A673 (cell line): ENCODE measurements around the gene ARHGAP26. TPM values are rescaled to one million over a fixed set of nuclear protein-coding genes. Genes with fewer than 3 reads are reported as not detected.

ENCODE experiments used
- BruUV-seq: library from RNA; stranded (reverse); fragments of 400-500 nt; replicated peaks from 2 replicates; lab custom pipeline; 2021; lab: Mats Ljungman, UMichigan
- CTCF ChIA-PET: fragments of 300-600 bp; sonication (Branson Sonifier 250); formaldehyde crosslinking; loops from one replicate; lab custom pipeline; 2022; ENCODE audit warnings: antibody characterized with exemption; lab: Charles Lee
- POLR2A ChIA-PET: fragments of 300-600 bp; sonication (Branson Sonifier 250); formaldehyde crosslinking; loops from one replicate; lab custom pipeline; 2022; ENCODE audit warnings: antibody characterized with exemption; ENCODE audit not compliant: low non-redundant PET; lab: Charles Lee
- DNase-seq: peaks from one replicate; pipeline ENCODE4 v3.0.0-alpha.2; 2015; ENCODE audit warnings: low spot score
- H3K27ac ChIP-seq: fragments of 200-600 bp; sonication (generic); 2 replicates; pipeline ENCODE4 v1.5.1; 2016; ENCODE audit warnings: mixed run types, low read depth, mild to moderate bottlenecking, mixed read lengths, antibody characterized with exemption, low read length; ENCODE audit not compliant: poor library complexity, severe bottlenecking
- H3K27me3 ChIP-seq: fragments of 200-600 bp; sonication (generic); replicated peaks from 2 replicates; pipeline ENCODE4 v1.6.1; 2017; ENCODE audit warnings: mixed run types, low read depth, mild to moderate bottlenecking, mixed read lengths, antibody characterized with exemption, low read length; ENCODE audit not compliant: insufficient read depth, poor library complexity
- H3K36me3 ChIP-seq: fragments of 200-600 bp; sonication (generic); 2 replicates; pipeline ENCODE4 v1.6.1; 2016; ENCODE audit warnings: mixed run types, mild to moderate bottlenecking, mixed read lengths, antibody characterized with exemption, low read length; ENCODE audit not compliant: insufficient read depth, poor library complexity, severe bottlenecking
- H3K4me1 ChIP-seq: fragments of 200-600 bp; sonication (generic); 2 replicates; pipeline ENCODE4 v1.6.1; 2017; ENCODE audit warnings: mixed run types, mild to moderate bottlenecking, mixed read lengths, antibody characterized with exemption, low read length; ENCODE audit not compliant: insufficient read depth, poor library complexity, severe bottlenecking
- H3K4me3 ChIP-seq: fragments of 200-600 bp; sonication (generic); 2 replicates; pipeline ENCODE4 v1.5.1; 2016; ENCODE audit warnings: low read depth, mixed run types, mild to moderate bottlenecking, mixed read lengths, low read length; ENCODE audit not compliant: poor library complexity, severe bottlenecking
- H3K9me3 ChIP-seq: fragments of 200-600 bp; sonication (generic); 2 replicates; pipeline ENCODE4 v1.6.1; 2016; ENCODE audit warnings: mixed run types, low read depth, mild to moderate bottlenecking, mixed read lengths, antibody characterized with exemption, low read length; ENCODE audit not compliant: poor library complexity, severe bottlenecking
- EZH2 ChIP-seq: fragments of 200-600 bp; sonication (generic); IDR thresholded peaks from 2 replicates; pipeline ENCODE4 v1.6.1; 2017; ENCODE audit warnings: borderline replicate concordance, low read depth, mild to moderate bottlenecking, mixed read lengths, antibody characterized with exemption, low read length; ENCODE audit not compliant: poor library complexity, severe bottlenecking
- intact Hi-C: fragments of 100-400 bp; cut with micrococcal nuclease; formaldehyde crosslinking; loops from one replicate; pipeline ENCODE4 v1.10.0; 2022; ENCODE audit not compliant: unreplicated experiment
- total RNA-seq: library from RNA; stranded (reverse); gene quantifications from 2 replicates; pipeline ENCODE4 v1.2.3, GENCODE V29; 2021
- TF ChIP-seq, protein P1 (sequence below): fragments of 300-800, 200-600 bp; sonication (generic); conservative IDR thresholded peaks from 2 replicates; pipeline ENCODE4 v1.5.1; 2017; ENCODE audit warnings: low read depth, mild to moderate bottlenecking, antibody characterized with exemption, low read length, moderate library complexity, mixed read lengths

The ARHGAP26 gene
- total RNA-seq, 1 experiment from 2014 or later, result 25.5 TPM

DNA sequence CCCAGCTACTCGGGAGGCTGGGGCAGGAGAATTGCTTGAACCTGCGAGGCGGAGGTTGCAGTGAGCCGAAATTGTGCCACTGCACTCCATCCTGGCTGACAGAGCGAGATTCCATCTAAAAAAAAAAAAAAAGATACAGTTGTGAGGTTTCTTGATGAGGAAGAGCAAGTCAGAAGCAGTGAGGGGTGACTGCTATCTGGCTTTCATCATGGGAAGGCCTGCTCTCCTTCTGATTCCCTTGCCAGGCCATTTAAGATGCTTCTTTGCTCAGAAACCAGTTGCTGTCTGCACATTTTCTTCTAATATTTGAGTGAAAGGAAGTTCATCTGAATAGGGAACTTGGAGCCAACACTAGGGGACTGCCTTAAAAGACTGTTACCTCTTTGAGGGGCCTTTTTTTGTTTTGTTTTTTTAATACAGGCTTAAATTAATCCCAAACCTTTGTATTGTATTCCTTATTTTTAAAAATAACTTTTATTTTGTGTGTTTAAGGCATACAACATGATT, 201.9 kb downstream of the ARHGAP26 start:
- Histone ChIP-seq H3K4me3 (no peak overlapping the region), H3K4me1 (peaks cover 23% of the 10 kb centered on the region), H3K27me3 (no peaks in the 10 kb centered on the region), H3K36me3 (no peaks in the 10 kb centered on the region), H3K9me3 (no peaks in the 10 kb centered on the region), H3K27ac (peak overlapping the region; percentile 40)
- POLR2A ChIA-PET, result no interaction called here
- CTCF ChIA-PET, result no interaction called here
- intact Hi-C loops, result no loop called here
- BruUV-seq, result no TSS peak
- TF ChIP-seq, protein P1, sequence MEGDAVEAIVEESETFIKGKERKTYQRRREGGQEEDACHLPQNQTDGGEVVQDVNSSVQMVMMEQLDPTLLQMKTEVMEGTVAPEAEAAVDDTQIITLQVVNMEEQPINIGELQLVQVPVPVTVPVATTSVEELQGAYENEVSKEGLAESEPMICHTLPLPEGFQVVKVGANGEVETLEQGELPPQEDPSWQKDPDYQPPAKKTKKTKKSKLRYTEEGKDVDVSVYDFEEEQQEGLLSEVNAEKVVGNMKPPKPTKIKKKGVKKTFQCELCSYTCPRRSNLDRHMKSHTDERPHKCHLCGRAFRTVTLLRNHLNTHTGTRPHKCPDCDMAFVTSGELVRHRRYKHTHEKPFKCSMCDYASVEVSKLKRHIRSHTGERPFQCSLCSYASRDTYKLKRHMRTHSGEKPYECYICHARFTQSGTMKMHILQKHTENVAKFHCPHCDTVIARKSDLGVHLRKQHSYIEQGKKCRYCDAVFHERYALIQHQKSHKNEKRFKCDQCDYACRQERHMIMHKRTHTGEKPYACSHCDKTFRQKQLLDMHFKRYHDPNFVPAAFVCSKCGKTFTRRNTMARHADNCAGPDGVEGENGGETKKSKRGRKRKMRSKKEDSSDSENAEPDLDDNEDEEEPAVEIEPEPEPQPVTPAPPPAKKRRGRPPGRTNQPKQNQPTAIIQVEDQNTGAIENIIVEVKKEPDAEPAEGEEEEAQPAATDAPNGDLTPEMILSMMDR, result no peak
- TF ChIP-seq EZH2, result no peak
- DNase-seq, result no peak

DNA sequence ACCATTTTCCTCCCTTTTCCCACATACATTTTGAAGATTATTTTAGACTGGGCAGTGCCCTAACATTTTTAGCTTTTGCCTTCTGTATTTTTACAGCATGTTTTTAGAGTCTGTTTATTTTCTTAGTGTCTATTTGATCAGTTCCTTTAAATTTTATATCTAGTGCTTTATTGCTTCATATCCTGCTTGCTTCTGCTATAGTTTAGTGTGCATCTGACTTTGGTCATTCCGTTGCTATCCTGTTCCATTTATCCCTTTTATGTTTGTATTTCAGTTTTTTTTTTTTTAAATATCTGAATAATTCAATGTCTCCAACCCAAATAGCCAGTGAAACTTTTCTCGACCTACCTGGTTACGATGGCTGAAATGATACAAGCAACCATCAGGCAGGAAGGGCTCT, 203.8 kb downstream of the ARHGAP26 start:
- intact Hi-C loops, result no loop called here
- POLR2A ChIA-PET, result no interaction called here

DNA sequence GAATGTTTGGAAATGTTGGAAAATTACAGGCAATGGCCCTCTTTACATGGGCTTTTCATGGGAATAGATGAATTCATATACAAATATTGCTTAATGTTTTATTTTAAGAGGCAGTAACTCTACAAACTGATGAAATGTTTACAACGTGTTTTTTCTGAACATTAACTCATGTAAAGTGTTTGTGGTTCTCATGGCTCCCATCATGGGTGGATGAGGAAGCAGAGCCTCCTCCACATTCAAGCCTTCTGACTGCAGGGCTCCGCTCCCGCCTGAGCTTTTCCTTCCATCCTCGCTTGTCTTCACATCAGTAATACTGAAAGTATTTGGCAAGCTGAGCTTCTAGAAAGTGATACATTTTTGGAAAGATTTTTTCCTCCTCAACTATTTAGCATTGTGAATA, 204.2 kb downstream of the ARHGAP26 start:
- CTCF ChIA-PET, result no interaction called here
- Histone ChIP-seq H3K36me3 (no peaks in the 10 kb centered on the region), H3K4me1 (peaks cover 27% of the 10 kb centered on the region), H3K27ac (no peak overlapping the region), H3K9me3 (no peaks in the 10 kb centered on the region), H3K27me3 (no peaks in the 10 kb centered on the region), H3K4me3 (no peak overlapping the region)
- no TSS peak for BruUV-seq
- TF ChIP-seq, protein P1, result no peak
- no peak for TF ChIP-seq EZH2
- intact Hi-C loops, result no loop called here
- DNase-seq, result no peak
- POLR2A ChIA-PET, result no interaction called here

More for the DNA sequence above, 203.8 kb downstream of the ARHGAP26 start:
- Histone ChIP-seq H3K4me3 (no peak overlapping the region), H3K27me3 (no peaks in the 10 kb centered on the region), H3K27ac (no peak overlapping the region), H3K36me3 (no peaks in the 10 kb centered on the region), H3K4me1 (peaks cover 23% of the 10 kb centered on the region), H3K9me3 (no peaks in the 10 kb centered on the region)
- no peak for TF ChIP-seq EZH2
- TF ChIP-seq, protein P1, result no peak
- BruUV-seq, result no TSS peak
- CTCF ChIA-PET, result no interaction called here
- DNase-seq, result no peak
